K562 (cell line): ENCODE measurements around the gene FAAH. TPM values are rescaled to one million over a fixed set of nuclear protein-coding genes. Genes with fewer than 3 reads are reported as not detected.

Experiments used
- ARNT ChIP-seq, 2 experiments: fragments of 450-650 bp; IDR thresholded peaks; 2 replicates each; pipeline ENCODE4 v1.6.1; 2016; ENCODE audit warnings: mild to moderate bottlenecking in 1 of 2
- BACH1 ChIP-seq: fragments of 200-800 bp; sonication (Bioruptor generic); IDR thresholded peaks from 2 replicates; pipeline ENCODE4 v1.6.1; 2016; ENCODE audit warnings: missing genetic modification characterization, missing compliant biosample characterization
- CCNT2 ChIP-seq: IDR thresholded peaks from 2 replicates; pipeline ENCODE4 v1.6.1; 2011; ENCODE audit warnings: borderline replicate concordance, low read depth, mild to moderate bottlenecking, moderate library complexity, mixed read lengths, low read length; ENCODE audit not compliant: insufficient read length; ENCODE audit errors: extremely low read depth
- CREM ChIP-seq: IDR thresholded peaks from 2 replicates; pipeline ENCODE4 v1.6.1; 2014; ENCODE audit warnings: antibody characterized with exemption, low read depth
- E2F8 ChIP-seq: fragments of 450-650 bp; IDR thresholded peaks from 2 replicates; pipeline ENCODE4 v1.7.1; 2018; ENCODE audit warnings: mild to moderate bottlenecking, low read depth; ENCODE audit not compliant: partially characterized antibody
- ETV6 ChIP-seq, 3 experiments: fragments of 150-350 bp in 1 of 3; sonication (generic) in 1 of 3; formaldehyde crosslinking in 1 of 3; IDR thresholded peaks; 2 replicates each; pipeline versions ENCODE4 v1.6.1 to v1.8.0; 2014 to 2022; ENCODE audit warnings: borderline replicate concordance in 2 of 3, low read depth in 2 of 3, antibody characterized with exemption in 1 of 3, low read length in 1 of 3, mild to moderate bottlenecking in 1 of 3, missing genetic modification reagents in 1 of 3
- FOXP1 ChIP-seq: sonication (generic); formaldehyde crosslinking; IDR thresholded peaks from 2 replicates; pipeline ENCODE4 v1.8.0; 2022; ENCODE audit warnings: mild to moderate bottlenecking, missing genetic modification reagents
- HDAC2 ChIP-seq: fragments of 450-650 bp; IDR thresholded peaks from 2 replicates; pipeline ENCODE4 v1.6.1; 2016; ENCODE audit warnings: mild to moderate bottlenecking
- JUND ChIP-seq, 2 experiments: IDR thresholded peaks; 2 replicates in 1 of 2; 3 replicates in 1 of 2; pipeline ENCODE4 v1.6.1; 2011; ENCODE audit warnings: borderline replicate concordance in 2 of 2, low read depth in 2 of 2, low read length in 2 of 2, improper control_type of control experiment in 1 of 2, missing biosample characterization in 1 of 2, missing genetic modification characterization in 1 of 2, missing genetic modification reagents in 1 of 2
- KLF16 ChIP-seq: IDR thresholded peaks from 2 replicates; pipeline ENCODE4 v1.6.1; 2016; ENCODE audit warnings: antibody characterized with exemption
- L3MBTL2 ChIP-seq: fragments of 450-650 bp; IDR thresholded peaks from 2 replicates; pipeline ENCODE4 v1.6.1; 2016; ENCODE audit warnings: mild to moderate bottlenecking, moderate library complexity
- MLLT1 ChIP-seq, 2 experiments: fragments of 450-650 bp; IDR thresholded peaks; 2 replicates each; pipeline ENCODE4 v1.6.1; 2016
- MNT ChIP-seq, 2 experiments: fragments of 450-650 bp; conservative IDR thresholded peaks; 2 replicates each; pipeline ENCODE4 v1.6.1; 2017; ENCODE audit warnings: mild to moderate bottlenecking in 2 of 2, moderate library complexity in 2 of 2
- MTA2 ChIP-seq: fragments of 450-650 bp; IDR thresholded peaks from 2 replicates; pipeline ENCODE4 v1.6.1; 2016; ENCODE audit warnings: low read depth
- NEUROD1 ChIP-seq: fragments of 150-350 bp; IDR thresholded peaks from 2 replicates; pipeline ENCODE4 v1.6.1; 2014; ENCODE audit warnings: borderline replicate concordance, low read length, low read depth; ENCODE audit not compliant: partially characterized antibody
- PHTF2 ChIP-seq: fragments of 250-450 bp; sonication (Bioruptor Pico); IDR thresholded peaks from 2 replicates; pipeline ENCODE4 v1.5.0; 2021; ENCODE audit warnings: mild to moderate bottlenecking
- POLR2AphosphoS5 ChIP-seq: IDR thresholded peaks from 2 replicates; pipeline ENCODE4 v1.6.1; 2011; ENCODE audit warnings: mild to moderate bottlenecking, low read depth, low read length, moderate library complexity; ENCODE audit not compliant: control insufficient read depth, insufficient read depth
- RCOR1 ChIP-seq, 2 experiments: IDR thresholded peaks; 2 replicates each; pipeline ENCODE4 v1.6.1; 2012; ENCODE audit warnings: low read depth in 2 of 2, low read length in 2 of 2, borderline replicate concordance in 1 of 2, improper control_type of control experiment in 1 of 2
- SMARCA4 ChIP-seq: fragments of 450-650 bp; IDR thresholded peaks from 2 replicates; pipeline ENCODE4 v1.6.1; 2016
- SPI1 ChIP-seq: IDR thresholded peaks from 2 replicates; pipeline ENCODE4 v1.6.1; 2011; ENCODE audit warnings: low read depth, low read length, control low read depth, borderline replicate concordance
- ZC3H4 ChIP-seq: sonication (generic); formaldehyde crosslinking; IDR thresholded peaks from 2 replicates; pipeline ENCODE4 v1.9.0; 2021; ENCODE audit warnings: missing genetic modification reagents, borderline replicate concordance
- ZFP30 ChIP-seq: fragments of 250-450 bp; sonication (Bioruptor Pico); IDR thresholded peaks from 2 replicates; pipeline ENCODE4 v1.8.0; 2022; ENCODE audit warnings: moderate library complexity, mild to moderate bottlenecking, inconsistent platforms, borderline replicate concordance
- ZKSCAN3 ChIP-seq: fragments of 250-450 bp; sonication (Bioruptor Pico); IDR thresholded peaks from 2 replicates; pipeline ENCODE4 v1.4.0; 2020
- polyA plus RNA-seq, 8 experiments: library from polyadenylated mRNA; depleted of rRNA in 4 of 8; stranded (reverse) in 5 of 8; unstranded in 3 of 8; fragments of >200 nt; fragmentation: Nextera tagmentation in 2 of 8; fragmentation: Illumina TruSeq in 1 of 8; extraction: Ambion mirVana in 2 of 8; extraction: Trizol in 1 of 8; gene quantifications; 2 replicates each; pipeline versions ENCODE4 v1.2.1 to v1.2.3, GENCODE V29; 2011 to 2014; ENCODE audit warnings: inconsistent platforms in 1 of 8, missing spikeins in 1 of 8
- total RNA-seq, 7 experiments: library from RNA; depleted of rRNA in 6 of 7; stranded (reverse); fragments of >200 nt in 6 of 7; fragmentation: Illumina TruSeq in 2 of 7; extraction: Trizol in 2 of 7; gene quantifications; 2 replicates each; pipeline versions ENCODE4 v1.2.1 to v1.2.3, GENCODE V29; 2011 to 2021; ENCODE audit warnings: low replicate concordance in 1 of 7

Gene FAAH
- total and polyA plus RNA-seq, 9 of the 15 experiments (the other 6 are each of a cell fraction or from before 2014, with no cell fraction given): 0.06 to 1.1 (median 0.32) TPM

GRCh38 chr1:46437723-46438122, 43.6 kb downstream of the FAAH start (continued):
- TF ChIP-seq ETV6 (IDR thresholded peaks at IDR 0.05; ENCODE audit: borderline replicate concordance in 1 of 2, low read depth in 2 of 2, low read length in 1 of 2) (no peak), ETV6 (CRISPR knock-in tag; IDR thresholded peaks at IDR 0.05; ENCODE audit: borderline replicate concordance) (no peak), HDAC2 (0 out of 2 replicates have a peak, but pooled peaks have one; percentile 56), FOXP1 (CRISPR knock-in tag) (no peak), SPI1 (peak; percentile 97), MTA2 (peak; percentile 58), ZFP30 (CRISPR knock-in tag) (no peak), JUND (IDR thresholded peaks at IDR 0.05; ENCODE audit: borderline replicate concordance, low read depth, low read length) (0 out of 2 replicates have a peak, but pooled peaks have one; percentile 6), JUND (tag; IDR thresholded peaks at IDR 0.05; ENCODE audit: borderline replicate concordance, low read depth, low read length) (no peak), KLF16 (0 out of 2 replicates have a peak, but pooled peaks have one; percentile 24), E2F8 (no peak), ARNT (IDR thresholded peaks at IDR 0.05) (no peak), ZKSCAN3 (CRISPR knock-in tag) (peak; percentile 95), CCNT2 (peak; percentile 70), POLR2AphosphoS5 (peak; percentile 27; the same call in 1 of the 2 replicates), BACH1 (tag) (0 out of 2 replicates have a peak, but pooled peaks have one; percentile 20), MNT (conservative IDR thresholded peaks at IDR 0.05) (peak; percentile 42 to 67; a peak in 2 of 4 replicates), L3MBTL2 (peak; percentile 83), RCOR1 (IDR thresholded peaks at IDR 0.05; ENCODE audit: borderline replicate concordance in 1 of 2, low read depth in 2 of 2, low read length in 2 of 2) (peak in 1 of 2 experiments; percentile 79; a peak in 2 of 4 replicates), SMARCA4 (peak; percentile 73), ZC3H4 (CRISPR knock-in tag) (no peak), CREM (0 out of 2 replicates have a peak, but pooled peaks have one; percentile 6), MLLT1 (IDR thresholded peaks at IDR 0.05) (0 out of 4 replicates have a peak, but pooled peaks of 1 of the 2 experiments have one; percentile 50), NEUROD1 (peak; percentile 30), PHTF2 (no peak)
